ENCODE data around the gene PCDH9.

Gene PCDH9

DNA sequence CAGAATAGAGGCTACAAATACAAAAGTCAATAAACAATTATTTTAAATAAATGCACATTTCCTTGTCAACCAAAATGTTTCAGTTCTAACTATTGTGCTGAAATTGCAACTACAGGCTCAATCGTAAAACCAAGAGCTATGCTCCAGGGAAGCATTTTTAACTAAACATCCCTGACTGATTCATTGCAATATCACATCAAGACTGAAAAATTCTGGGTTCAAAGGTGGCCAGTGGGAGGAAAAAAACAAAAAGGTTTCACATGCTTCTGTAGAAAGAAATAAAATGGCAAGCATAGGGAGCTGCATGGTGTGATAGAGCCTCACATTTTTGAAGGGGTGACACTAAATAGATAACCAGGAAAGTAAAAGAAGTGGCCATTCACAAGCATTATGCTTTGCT is 862.8 kb downstream of the PCDH9 start:
- no peak for DNase-seq (ENCODE audit: extremely low read depth, insufficient read length)
- Histone ChIP-seq H3K4me3 (replicated peaks; ENCODE audit: low read depth, low read length) (no peak overlapping the region), H3K27me3 (replicated peaks; ENCODE audit: control insufficient read depth, insufficient read depth, low read length) (no peaks in the 10 kb centered on the region), H3K36me3 (ENCODE audit: control insufficient read depth, insufficient read depth, low read length) (no peaks in the 10 kb centered on the region)
- no peak for TF ChIP-seq CTCF (IDR thresholded peaks at IDR 0.05; ENCODE audit: insufficient read depth, low read length, poor library complexity, severe bottlenecking)

DNA sequence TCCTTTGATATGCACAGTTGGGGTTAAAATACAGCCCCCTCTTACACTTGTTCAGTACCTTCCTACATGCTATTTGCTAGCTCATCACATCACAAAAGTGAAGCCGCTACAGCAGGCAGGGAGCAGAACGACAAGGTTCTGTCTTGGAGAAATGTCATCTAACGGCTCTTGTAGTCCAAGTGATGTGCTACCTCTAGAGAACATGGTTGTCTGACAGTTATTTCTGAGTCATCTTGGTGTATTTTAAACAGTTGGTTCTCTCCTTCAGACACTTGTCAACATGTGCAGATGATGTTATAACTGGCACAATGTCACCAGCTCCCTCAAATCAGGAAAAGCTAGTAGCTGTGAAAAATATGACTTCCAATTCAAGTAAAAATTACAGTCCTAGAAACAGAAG is 865.0 kb downstream of the PCDH9 start:
- TF ChIP-seq CTCF (IDR thresholded peaks at IDR 0.05; ENCODE audit: insufficient read depth, low read length, poor library complexity, severe bottlenecking): no peak
- no peaks in the 10 kb centered on the region for H3K27me3 ChIP-seq (replicated peaks; ENCODE audit: control insufficient read depth, insufficient read depth, low read length)
- no peak overlapping the region for H3K4me3 ChIP-seq (replicated peaks; ENCODE audit: low read depth, low read length)
- DNase-seq (ENCODE audit: extremely low read depth, insufficient read length): no peak
- H3K36me3 ChIP-seq (ENCODE audit: control insufficient read depth, insufficient read depth, low read length): no peaks in the 10 kb centered on the region

- H3K36me3 ChIP-seq (ENCODE audit: control insufficient read depth, insufficient read depth, low read length): no peaks in the 10 kb centered on the region
- no peak for DNase-seq (ENCODE audit: extremely low read depth, insufficient read length)
- H3K4me3 ChIP-seq (replicated peaks; ENCODE audit: low read depth, low read length): no peak overlapping the region
- no peak for TF ChIP-seq CTCF (IDR thresholded peaks at IDR 0.05; ENCODE audit: insufficient read depth, low read length, poor library complexity, severe bottlenecking)
- H3K27me3 ChIP-seq (replicated peaks; ENCODE audit: control insufficient read depth, insufficient read depth, low read length): no peaks in the 10 kb centered on the region
Observed at GRCh38 chr13:66364346-66364745, 865.8 kb downstream of the PCDH9 start.

DNA sequence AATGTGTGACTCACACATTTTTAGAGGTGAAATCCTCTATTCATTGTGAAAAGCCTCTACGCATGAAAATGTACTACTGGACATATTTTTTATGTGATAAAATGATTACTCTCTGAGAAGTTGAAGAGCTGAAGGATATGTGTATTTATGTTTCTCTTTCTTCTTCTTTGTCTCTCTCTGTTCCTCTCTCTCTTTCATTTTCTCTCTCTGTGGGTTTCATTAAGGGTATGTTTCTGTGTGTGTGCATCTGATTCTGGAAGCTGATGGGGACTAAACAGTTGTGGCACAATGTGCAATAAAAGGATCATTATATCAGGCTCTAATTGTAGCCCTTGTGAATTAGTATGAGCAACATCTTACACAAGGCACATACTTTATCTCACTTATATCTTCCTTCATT is 867.7 kb downstream of the PCDH9 start:
- TF ChIP-seq CTCF (IDR thresholded peaks at IDR 0.05; ENCODE audit: insufficient read depth, low read length, poor library complexity, severe bottlenecking): no peak
- Histone ChIP-seq H3K36me3 (ENCODE audit: control insufficient read depth, insufficient read depth, low read length) (no peaks in the 10 kb centered on the region), H3K4me3 (replicated peaks; ENCODE audit: low read depth, low read length) (no peak overlapping the region), H3K27me3 (replicated peaks; ENCODE audit: control insufficient read depth, insufficient read depth, low read length) (no peaks in the 10 kb centered on the region)
- no peak for DNase-seq (ENCODE audit: extremely low read depth, insufficient read length)

GRCh38 chr13:66359910-66360552 is 870.1 kb downstream of the PCDH9 start:
- Histone ChIP-seq H3K36me3 (ENCODE audit: control insufficient read depth, insufficient read depth, low read length) (no peaks in the 10 kb centered on the region), H3K4me3 (replicated peaks; ENCODE audit: low read depth, low read length) (no peak overlapping the region), H3K27me3 (replicated peaks; ENCODE audit: control insufficient read depth, insufficient read depth, low read length) (no peaks in the 10 kb centered on the region)
- no peak for TF ChIP-seq CTCF (IDR thresholded peaks at IDR 0.05; ENCODE audit: insufficient read depth, low read length, poor library complexity, severe bottlenecking)
- DNase-seq (ENCODE audit: extremely low read depth, insufficient read length): no peak

DNA sequence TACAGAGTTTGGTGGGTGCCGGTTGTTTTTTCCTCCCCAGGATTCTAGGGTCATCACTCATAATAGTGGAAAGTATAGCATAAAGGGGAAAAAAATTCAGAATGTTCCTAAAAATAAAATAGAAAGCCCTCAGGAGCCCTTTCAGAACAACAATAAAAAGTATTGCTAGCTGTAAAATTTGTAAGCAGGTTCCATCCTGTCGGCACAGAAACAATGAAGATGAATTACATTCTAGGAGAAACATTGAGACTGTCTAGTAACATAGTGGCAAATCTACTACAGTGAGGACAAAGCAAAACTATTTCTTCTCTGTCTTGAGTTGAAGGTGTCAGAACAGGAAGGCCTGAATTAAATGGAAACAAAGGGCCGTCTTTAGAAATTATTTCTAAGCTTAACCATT is 870.7 kb downstream of the PCDH9 start:
- DNase-seq (ENCODE audit: extremely low read depth, insufficient read length): no peak
- Histone ChIP-seq H3K4me3 (replicated peaks; ENCODE audit: low read depth, low read length) (no peak overlapping the region), H3K27me3 (replicated peaks; ENCODE audit: control insufficient read depth, insufficient read depth, low read length) (no peaks in the 10 kb centered on the region), H3K36me3 (ENCODE audit: control insufficient read depth, insufficient read depth, low read length) (no peaks in the 10 kb centered on the region)
- no peak for TF ChIP-seq CTCF (IDR thresholded peaks at IDR 0.05; ENCODE audit: insufficient read depth, low read length, poor library complexity, severe bottlenecking)
